Sigmoid colon (tissue), 7 donors: ENCODE data around the gene RAI14. TPM values are rescaled to one million over a fixed set of nuclear protein-coding genes. Genes with fewer than 3 reads are reported as not detected.

Source experiments
- DNase-seq: peaks from one replicate; pipeline ENCODE4 v3.0.0-alpha.2; 2019
- H3K27ac ChIP-seq, 4 donors: fragments of 200-600 bp; sonication (generic); one replicate each; pipeline ENCODE4 v1.5.1; 2016 to 2019; ENCODE audit warnings: mild to moderate bottlenecking in 1 of 4
- H3K27me3 ChIP-seq, 3 donors: fragments of 200-600 bp; sonication (generic); one replicate each; pipeline ENCODE4 v1.5.1; 2019; ENCODE audit warnings: mild to moderate bottlenecking in 1 of 3
- H3K36me3 ChIP-seq, 4 donors: fragments of 200-600 bp; sonication (generic); one replicate each; pipeline ENCODE4 v1.5.1; 2016 to 2019
- H3K4me1 ChIP-seq, 4 donors: fragments of 200-600 bp; sonication (generic); one replicate each; pipeline ENCODE4 v1.5.1; 2017 to 2019
- H3K4me3 ChIP-seq, 4 donors: fragments of 200-600 bp; sonication (generic); one replicate each; pipeline ENCODE4 v1.5.1; 2017 to 2019; ENCODE audit warnings: mild to moderate bottlenecking in 2 of 4, moderate library complexity in 1 of 4
- H3K9me3 ChIP-seq, 4 donors: fragments of 200-600 bp in 3 of 4; sonication (generic) in 3 of 4; one replicate each; pipeline versions ENCODE4 v1.5.1 to v1.6.1; 2013 to 2019
- CTCF ChIP-seq, 4 experiments: fragments of 450-650 bp in 3 of 4; fragments of 200-600 bp in 1 of 4; IDR thresholded peaks; one replicate each; pipeline ENCODE4 v1.5.1; 2016 to 2019; ENCODE audit warnings: antibody characterized with exemption in 4 of 4, mild to moderate bottlenecking in 3 of 4, moderate library complexity in 2 of 4
- EP300 ChIP-seq, 4 donors: sonication (generic); formaldehyde crosslinking; IDR thresholded peaks; one replicate each; pipeline ENCODE4 v1.6.1; 2017; ENCODE audit warnings: antibody characterized with exemption in 4 of 4
- POLR2A ChIP-seq, 2 donors: fragments of 450-650 bp; IDR thresholded peaks; one replicate each; pipeline ENCODE4 v1.6.1; 2016; ENCODE audit warnings: antibody characterized with exemption in 2 of 2, mild to moderate bottlenecking in 2 of 2, moderate library complexity in 2 of 2
- POLR2AphosphoS5 ChIP-seq, 4 donors: sonication (generic); formaldehyde crosslinking; IDR thresholded peaks; one replicate each; pipeline ENCODE4 v1.6.1; 2017; ENCODE audit warnings: antibody characterized with exemption in 4 of 4
- WGBS, 2 donors: extraction: QIAGEN DNeasy Blood & Tissue Kit; methylation state at CpG; one replicate each; pipeline ENCODE4 v1.1.7; 2013; 5-methylcytosine and 5-hydroxymethylcytosine counted together
- intact Hi-C: fragments of 100-400 bp; cut with DNase I; formaldehyde crosslinking; loops from one replicate; pipeline ENCODE4 v1.15.1; 2023
- polyA plus RNA-seq, 3 donors: library from polyadenylated mRNA; stranded (reverse); fragments of 200-250 nt; gene quantifications; one replicate each; pipeline ENCODE4 v1.2.3, GENCODE V29; 2013
- total RNA-seq, 4 donors: library from RNA; depleted of rRNA; stranded (reverse); fragments of >200 nt; gene quantifications; one replicate each; pipeline ENCODE4 v1.1.0, GENCODE V29; 2016
- donor health status: healthy with polysubstance abuse.
- donor health status: Bipolar disorder and iron deficiency.
- donor health status: healthy.

RAI14 gene
- total and polyA plus RNA-seq, 7 donors = 6.7 to 89.5 (median 23.4) TPM

- H3K36me3 ChIP-seq = no peaks in the 10 kb centered on the region
- H3K9me3 ChIP-seq = no peaks in the 10 kb centered on the region
- no peak for TF ChIP-seq POLR2A (IDR thresholded peaks at IDR 0.05)
- no peak for TF ChIP-seq POLR2AphosphoS5 (IDR thresholded peaks at IDR 0.05)
- TF ChIP-seq EP300 (IDR thresholded peaks at IDR 0.05) = no peak
- TF ChIP-seq CTCF (IDR thresholded peaks at IDR 0.05) = no peak
- no peak for DNase-seq
- no peaks in the 10 kb centered on the region for H3K27me3 ChIP-seq
- no peak overlapping the region for H3K4me3 ChIP-seq
- WGBS, 2 donors = 71 to 89% methylated on average over 2 of the region's 2 CpGs
- no peak overlapping the region for H3K27ac ChIP-seq
- intact Hi-C loops = no loop called here
- H3K4me1 ChIP-seq = no peaks in the 10 kb centered on the region
These were observed 192.1 kb downstream of the RAI14 start for GRCh38 chr5:34848230-34848629.

GRCh38 chr5:34849253-34849652, 193.1 kb downstream of the RAI14 start:
- Histone ChIP-seq H3K27me3 (no peaks in the 10 kb centered on the region), H3K9me3 (no peaks in the 10 kb centered on the region), H3K36me3 (no peaks in the 10 kb centered on the region), H3K27ac (no peak overlapping the region), H3K4me3 (no peak overlapping the region), H3K4me1 (no peaks in the 10 kb centered on the region)
- TF ChIP-seq CTCF (IDR thresholded peaks at IDR 0.05) (no peak), POLR2A (IDR thresholded peaks at IDR 0.05) (no peak)
- DNase-seq = no peak
- intact Hi-C loops = no loop called here
- WGBS, 2 donors = 83 to 92% methylated on average over 3 of the region's 3 CpGs

GRCh38 chr5:34854459-34855174, 198.5 kb downstream of the RAI14 start:
- no peaks in the 10 kb centered on the region for H3K4me1 ChIP-seq
- TF ChIP-seq CTCF (IDR thresholded peaks at IDR 0.05) = no peak
- no peak for TF ChIP-seq POLR2A (IDR thresholded peaks at IDR 0.05)
- TF ChIP-seq EP300 (IDR thresholded peaks at IDR 0.05) = no peak
- no peak for TF ChIP-seq POLR2AphosphoS5 (IDR thresholded peaks at IDR 0.05)
- H3K27ac ChIP-seq = no peak overlapping the region
- H3K4me3 ChIP-seq = no peak overlapping the region
- no peaks in the 10 kb centered on the region for H3K9me3 ChIP-seq
- intact Hi-C loops = no loop called here
- no peaks in the 10 kb centered on the region for H3K27me3 ChIP-seq
- no peak for DNase-seq
- no peaks in the 10 kb centered on the region for H3K36me3 ChIP-seq
- 71 to 76% methylated on average over 4 of the region's 4 CpGs for WGBS, 2 donors

GRCh38 chr5:34857161-34857560, 201.0 kb downstream of the RAI14 start:
- Histone ChIP-seq H3K9me3 (no peaks in the 10 kb centered on the region), H3K27me3 (no peaks in the 10 kb centered on the region), H3K4me1 (no peaks in the 10 kb centered on the region), H3K36me3 (no peaks in the 10 kb centered on the region), H3K27ac (no peak overlapping the region), H3K4me3 (no peak overlapping the region)
- WGBS, 2 donors = 88 to 89% methylated on average over 3 of the region's 3 CpGs
- no peak for TF ChIP-seq POLR2A (IDR thresholded peaks at IDR 0.05)
- TF ChIP-seq POLR2AphosphoS5 (IDR thresholded peaks at IDR 0.05) = no peak
- no peak for TF ChIP-seq CTCF (IDR thresholded peaks at IDR 0.05)
- no peak for TF ChIP-seq EP300 (IDR thresholded peaks at IDR 0.05)
- intact Hi-C loops = no loop called here
- no peak for DNase-seq

- Histone ChIP-seq H3K36me3 (no peaks in the 10 kb centered on the region), H3K27ac (no peak overlapping the region), H3K4me3 (no peak overlapping the region), H3K9me3 (no peaks in the 10 kb centered on the region), H3K27me3 (no peaks in the 10 kb centered on the region), H3K4me1 (no peaks in the 10 kb centered on the region)
- intact Hi-C loops = no loop called here
- TF ChIP-seq POLR2AphosphoS5 (IDR thresholded peaks at IDR 0.05) (no peak), CTCF (IDR thresholded peaks at IDR 0.05) (no peak), POLR2A (IDR thresholded peaks at IDR 0.05) (no peak), EP300 (IDR thresholded peaks at IDR 0.05) (no peak)
- 90 to 92% methylated on average over 1 of the region's 1 CpG for WGBS, 2 donors
- DNase-seq = no peak
These were observed 201.8 kb downstream of the RAI14 start for GRCh38 chr5:34857894-34858293.
